ENCODE data around the gene ERN2.

DNA sequence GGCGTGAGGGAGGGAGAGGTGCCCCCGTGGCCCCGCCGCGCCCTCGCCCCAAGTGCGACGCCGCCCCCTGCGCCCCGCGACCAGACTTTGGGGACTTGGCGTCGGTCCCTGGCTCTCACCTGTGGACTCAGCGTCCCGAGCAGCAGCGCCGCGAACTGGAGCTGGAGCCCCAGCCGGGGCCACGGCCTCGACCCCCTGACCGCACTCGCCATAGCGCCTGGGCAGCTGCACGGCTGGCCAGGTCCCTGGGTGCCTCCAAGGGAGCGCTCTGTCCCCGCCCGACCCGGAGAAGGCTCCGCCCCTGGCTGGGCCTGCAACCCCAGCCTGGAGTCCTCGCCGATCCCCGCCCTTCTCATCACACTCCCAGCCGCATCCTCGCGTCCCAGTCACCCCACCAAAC lies at the start of gene ERN2:
- TF ChIP-seq, protein P1, sequence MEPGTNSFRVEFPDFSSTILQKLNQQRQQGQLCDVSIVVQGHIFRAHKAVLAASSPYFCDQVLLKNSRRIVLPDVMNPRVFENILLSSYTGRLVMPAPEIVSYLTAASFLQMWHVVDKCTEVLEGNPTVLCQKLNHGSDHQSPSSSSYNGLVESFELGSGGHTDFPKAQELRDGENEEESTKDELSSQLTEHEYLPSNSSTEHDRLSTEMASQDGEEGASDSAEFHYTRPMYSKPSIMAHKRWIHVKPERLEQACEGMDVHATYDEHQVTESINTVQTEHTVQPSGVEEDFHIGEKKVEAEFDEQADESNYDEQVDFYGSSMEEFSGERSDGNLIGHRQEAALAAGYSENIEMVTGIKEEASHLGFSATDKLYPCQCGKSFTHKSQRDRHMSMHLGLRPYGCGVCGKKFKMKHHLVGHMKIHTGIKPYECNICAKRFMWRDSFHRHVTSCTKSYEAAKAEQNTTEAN (CRISPR knock-in tag; IDR thresholded peaks at IDR 0.05) = no peak
- no peak for TF ChIP-seq CTCF (IDR thresholded peaks at IDR 0.05)
- TF ChIP-seq FOXJ3 (CRISPR knock-in tag; IDR thresholded peaks at IDR 0.05; ENCODE audit: borderline replicate concordance) = no peak
- no peak for TF ChIP-seq CREM (CRISPR knock-in tag; IDR thresholded peaks at IDR 0.05)
- TF ChIP-seq NR3C1 (CRISPR knock-in tag; conservative IDR thresholded peaks at IDR 0.05; ENCODE audit: low read depth) = no peak
- TF ChIP-seq, protein P2, sequence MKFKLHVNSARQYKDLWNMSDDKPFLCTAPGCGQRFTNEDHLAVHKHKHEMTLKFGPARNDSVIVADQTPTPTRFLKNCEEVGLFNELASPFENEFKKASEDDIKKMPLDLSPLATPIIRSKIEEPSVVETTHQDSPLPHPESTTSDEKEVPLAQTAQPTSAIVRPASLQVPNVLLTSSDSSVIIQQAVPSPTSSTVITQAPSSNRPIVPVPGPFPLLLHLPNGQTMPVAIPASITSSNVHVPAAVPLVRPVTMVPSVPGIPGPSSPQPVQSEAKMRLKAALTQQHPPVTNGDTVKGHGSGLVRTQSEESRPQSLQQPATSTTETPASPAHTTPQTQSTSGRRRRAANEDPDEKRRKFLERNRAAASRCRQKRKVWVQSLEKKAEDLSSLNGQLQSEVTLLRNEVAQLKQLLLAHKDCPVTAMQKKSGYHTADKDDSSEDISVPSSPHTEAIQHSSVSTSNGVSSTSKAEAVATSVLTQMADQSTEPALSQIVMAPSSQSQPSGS (CRISPR knock-in tag; IDR thresholded peaks at IDR 0.05; ENCODE audit: borderline replicate concordance, low read depth) = no peak
- TF ChIP-seq TP53 (CRISPR knock-in tag; IDR thresholded peaks at IDR 0.05) = no peak
- TF ChIP-seq, protein P3, sequence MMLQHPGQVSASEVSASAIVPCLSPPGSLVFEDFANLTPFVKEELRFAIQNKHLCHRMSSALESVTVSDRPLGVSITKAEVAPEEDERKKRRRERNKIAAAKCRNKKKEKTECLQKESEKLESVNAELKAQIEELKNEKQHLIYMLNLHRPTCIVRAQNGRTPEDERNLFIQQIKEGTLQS (CRISPR knock-in tag; conservative IDR thresholded peaks at IDR 0.05) = no peak
- no peak for TF ChIP-seq RORB (CRISPR knock-in tag; IDR thresholded peaks at IDR 0.05)
- no peak for TF ChIP-seq GABPB1 (CRISPR knock-in tag; IDR thresholded peaks at IDR 0.05)

All from WTC11 (cell line).